HG02571 (cell line): ENCODE results near the gene NAA80.
A peak's percentile ranks its signal among the peaks of the same experiment; 100 is the strongest.
"Not testable (repeated sequence)": the region's sequence is repeated elsewhere in the genome, so short reads cannot be mapped to it uniquely, and the experiment has no call there.

ENCODE experiments used
- ATAC-seq: cut with Tn5 transposase; IDR thresholded peaks from one replicate; pipeline ENCODE4 v1.9.1; 2021; ENCODE audit warnings: mild to moderate bottlenecking, moderate library complexity; ENCODE audit not compliant: unreplicated experiment

Gene NAA80

GRCh38 chr3:50271314-50271936 is 27.8 kb downstream of the NAA80 start:
- ATAC-seq = no peak

- no peak for ATAC-seq
Observed at GRCh38 chr3:50270422-50271224, 28.6 kb downstream of the NAA80 start.

GRCh38 chr3:50269977-50270413 is 29.2 kb downstream of the NAA80 start:
- no peak for ATAC-seq

- no peak for ATAC-seq
Observed at GRCh38 chr3:50269460-50269859, 29.7 kb downstream of the NAA80 start.

- no peak for ATAC-seq
Observed at GRCh38 chr3:50268703-50269451, 30.3 kb downstream of the NAA80 start, which contains the start of gene SEMA3B. SEMA3B (plus strand) TSS chr3:50269147; CDS start chr3:50269241, 94 bp downstream.

GRCh38 chr3:50268276-50268675 is 30.9 kb downstream of the NAA80 start:
- no peak for ATAC-seq

GRCh38 chr3:50267280-50267913 is 31.8 kb downstream of the NAA80 start:
- ATAC-seq = no peak

- no peak for ATAC-seq
Observed at GRCh38 chr3:50266836-50267235, 32.4 kb downstream of the NAA80 start.

GRCh38 chr3:50266017-50266416 is 33.2 kb downstream of the NAA80 start:
- ATAC-seq = no peak

GRCh38 chr3:50265571-50265970 is 33.6 kb downstream of the NAA80 start:
- ATAC-seq = no peak

GRCh38 chr3:50264964-50265485 is 34.2 kb downstream of the NAA80 start:
- no peak for ATAC-seq

- no peak for ATAC-seq
Observed at GRCh38 chr3:50264383-50264963, 34.7 kb downstream of the NAA80 start.

GRCh38 chr3:50263478-50264382 is 35.5 kb downstream of the NAA80 start:
- ATAC-seq = no peak

- no peak for ATAC-seq
Observed at GRCh38 chr3:50262778-50263177, 36.4 kb downstream of the NAA80 start.

- ATAC-seq = not testable (repeated sequence)
Observed at GRCh38 chr3:50262200-50262599, 37.0 kb downstream of the NAA80 start.

- ATAC-seq = no peak
Observed at GRCh38 chr3:50261505-50261904, 37.7 kb downstream of the NAA80 start.

GRCh38 chr3:50260942-50261441 is 38.2 kb downstream of the NAA80 start:
- ATAC-seq = no peak

- peak; percentile 86 for ATAC-seq
Observed at GRCh38 chr3:50260027-50260941, 38.9 kb downstream of the NAA80 start.
